Lower leg skin (tissue), 4 donors: ENCODE measurements around the gene TMEM212. TPM values are rescaled to one million over a fixed set of nuclear protein-coding genes. Genes with fewer than 3 reads are reported as not detected.
"Not testable (repeated sequence)": the region's sequence is repeated elsewhere in the genome, so short reads cannot be mapped to it uniquely, and the experiment has no call there.

Experiments used
- DNase-seq, 2 donors: peaks; one replicate each; pipeline ENCODE4 v3.0.0-alpha.2; 2019; ENCODE audit warnings: low spot score in 2 of 2
- H3K4me3 ChIP-seq: fragments of 200-600 bp; sonication (generic); 2 replicates; pipeline ENCODE4 v1.5.1; 2017; ENCODE audit warnings: mild to moderate bottlenecking, low read depth; ENCODE audit not compliant: poor library complexity, severe bottlenecking
- POLR2A ChIP-seq, 2 donors: fragments of 450-650 bp; IDR thresholded peaks; one replicate each; pipeline ENCODE4 v1.6.1; 2016 to 2017; ENCODE audit warnings: antibody characterized with exemption in 2 of 2, mild to moderate bottlenecking in 1 of 2, moderate library complexity in 1 of 2
- WGBS, 2 donors: methylation state at CpG; one replicate each; pipeline ENCODE4 v1.1.5; 2018; 5-methylcytosine and 5-hydroxymethylcytosine counted together
- intact Hi-C: fragments of 100-400 bp; cut with DNase I; formaldehyde crosslinking; loops from one replicate; pipeline ENCODE4 v1.15.0; 2023; ENCODE audit warnings: low total_unique reads
- total RNA-seq, 4 donors: library from RNA; depleted of rRNA; stranded (reverse); fragments of >200 nt; gene quantifications; one replicate each; pipeline ENCODE4 v1.1.0, GENCODE V29; 2016
- TF ChIP-seq, protein P1 (sequence below), 3 donors: fragments of 450-650 bp; IDR thresholded peaks; one replicate each; pipeline ENCODE4 v1.5.1; 2016; ENCODE audit warnings: antibody characterized with exemption in 3 of 3, mild to moderate bottlenecking in 3 of 3, moderate library complexity in 2 of 3

The TMEM212 gene
- total RNA-seq, 4 donors from 2014 or later: not detected

DNA sequence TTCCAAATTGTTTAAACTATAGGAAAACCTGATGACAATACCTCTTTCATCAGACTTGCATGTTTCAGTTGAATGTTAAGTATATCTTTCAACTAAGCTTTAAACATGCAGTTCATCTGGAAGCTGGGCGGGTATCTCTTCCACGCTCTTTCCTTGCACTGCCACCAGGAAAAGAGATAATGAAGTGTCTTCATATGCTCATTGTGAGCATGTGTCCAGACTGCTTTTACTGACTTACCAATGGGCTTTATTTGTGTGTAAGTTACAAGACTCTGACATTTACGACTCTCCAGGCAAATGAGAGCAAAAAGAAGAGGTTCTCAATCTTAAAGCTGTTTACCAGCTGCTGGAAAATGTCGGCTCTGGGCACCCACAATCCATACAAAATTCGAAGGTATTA, 52.8 kb downstream of the TMEM212 start:
- intact Hi-C loops: no loop called here
- no peak overlapping the region for H3K4me3 ChIP-seq
- 83 to 87% methylated on average over 5 of the region's 5 CpGs for WGBS, 2 donors
- no peak for DNase-seq
- TF ChIP-seq, protein P1, sequence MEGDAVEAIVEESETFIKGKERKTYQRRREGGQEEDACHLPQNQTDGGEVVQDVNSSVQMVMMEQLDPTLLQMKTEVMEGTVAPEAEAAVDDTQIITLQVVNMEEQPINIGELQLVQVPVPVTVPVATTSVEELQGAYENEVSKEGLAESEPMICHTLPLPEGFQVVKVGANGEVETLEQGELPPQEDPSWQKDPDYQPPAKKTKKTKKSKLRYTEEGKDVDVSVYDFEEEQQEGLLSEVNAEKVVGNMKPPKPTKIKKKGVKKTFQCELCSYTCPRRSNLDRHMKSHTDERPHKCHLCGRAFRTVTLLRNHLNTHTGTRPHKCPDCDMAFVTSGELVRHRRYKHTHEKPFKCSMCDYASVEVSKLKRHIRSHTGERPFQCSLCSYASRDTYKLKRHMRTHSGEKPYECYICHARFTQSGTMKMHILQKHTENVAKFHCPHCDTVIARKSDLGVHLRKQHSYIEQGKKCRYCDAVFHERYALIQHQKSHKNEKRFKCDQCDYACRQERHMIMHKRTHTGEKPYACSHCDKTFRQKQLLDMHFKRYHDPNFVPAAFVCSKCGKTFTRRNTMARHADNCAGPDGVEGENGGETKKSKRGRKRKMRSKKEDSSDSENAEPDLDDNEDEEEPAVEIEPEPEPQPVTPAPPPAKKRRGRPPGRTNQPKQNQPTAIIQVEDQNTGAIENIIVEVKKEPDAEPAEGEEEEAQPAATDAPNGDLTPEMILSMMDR (IDR thresholded peaks at IDR 0.05): no peak
- no peak for TF ChIP-seq POLR2A (IDR thresholded peaks at IDR 0.05)

DNA sequence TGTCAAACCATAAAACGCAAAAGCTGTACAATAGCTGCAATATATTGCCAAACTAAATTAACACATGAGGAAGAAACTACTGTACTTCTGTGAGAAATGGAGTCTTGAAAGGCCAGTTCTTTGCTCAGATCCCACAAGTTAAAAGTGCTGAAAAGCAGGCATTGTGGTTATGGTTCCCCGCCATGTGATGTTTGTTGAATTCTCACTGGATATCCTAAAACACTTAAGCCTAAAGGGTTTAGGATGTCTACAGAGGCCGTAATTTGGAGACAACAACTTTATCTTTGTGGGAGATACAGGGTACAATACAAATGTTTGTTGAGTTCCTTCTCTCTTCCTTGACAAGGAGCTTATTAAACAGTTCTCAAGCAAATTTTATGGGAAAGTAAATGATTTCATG, 53.2 kb downstream of the TMEM212 start:
- WGBS, 2 donors: 88 to 90% methylated on average over 3 of the region's 3 CpGs
- no peak for DNase-seq
- TF ChIP-seq POLR2A (IDR thresholded peaks at IDR 0.05): no peak
- TF ChIP-seq, protein P1 (IDR thresholded peaks at IDR 0.05): no peak
- H3K4me3 ChIP-seq: no peak overlapping the region
- intact Hi-C loops: no loop called here

DNA sequence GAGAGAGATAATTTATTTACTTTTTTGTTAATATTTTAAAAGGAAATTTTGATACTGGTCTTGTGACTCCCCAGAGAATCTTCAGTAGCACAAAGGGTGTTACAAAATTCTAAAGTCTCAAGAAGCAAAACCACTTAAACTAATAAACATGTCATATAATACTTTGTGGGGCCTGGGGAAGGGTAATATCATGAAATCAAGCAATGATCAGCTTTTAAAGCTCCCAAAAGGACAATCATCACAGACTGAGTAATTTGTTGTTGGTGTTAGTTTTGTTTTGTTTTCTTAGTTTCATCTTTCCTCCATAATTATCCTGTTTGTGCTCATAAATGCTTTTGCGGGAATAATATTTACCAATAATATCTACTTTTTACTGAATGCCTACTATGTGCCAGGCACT, 55.0 kb downstream of the TMEM212 start:
- intact Hi-C loops: no loop called here
- TF ChIP-seq, protein P1 (IDR thresholded peaks at IDR 0.05): no peak
- TF ChIP-seq POLR2A (IDR thresholded peaks at IDR 0.05): no peak
- H3K4me3 ChIP-seq: no peak overlapping the region
- DNase-seq: no peak
- 88 to 95% methylated on average over 1 of the region's 1 CpG for WGBS, 2 donors

DNA sequence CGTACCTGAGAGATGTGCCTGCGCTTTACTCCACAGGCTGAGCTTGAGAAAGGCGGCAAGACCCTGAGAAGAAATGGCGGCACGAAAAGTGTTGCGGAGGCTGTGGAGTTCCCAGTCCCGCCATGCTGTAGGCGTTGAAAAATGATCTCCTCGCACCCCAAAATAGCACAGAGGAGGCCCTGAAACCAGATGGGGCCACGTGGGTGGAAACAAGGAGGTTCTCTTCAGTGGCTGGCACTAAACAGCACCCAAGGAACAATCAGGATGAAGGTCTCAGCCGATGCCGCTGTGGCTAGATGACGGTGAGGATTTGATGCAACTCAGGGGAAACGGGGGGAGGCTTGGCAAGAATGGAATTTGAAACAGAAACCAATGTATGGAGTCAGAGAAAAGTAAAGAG, 57.3 kb downstream of the TMEM212 start:
- TF ChIP-seq POLR2A (IDR thresholded peaks at IDR 0.05): no peak
- TF ChIP-seq, protein P1 (IDR thresholded peaks at IDR 0.05): no peak
- WGBS, 2 donors: 89 to 93% methylated on average over 14 of the region's 14 CpGs
- no peak overlapping the region for H3K4me3 ChIP-seq
- DNase-seq: no peak
- intact Hi-C loops: no loop called here

DNA sequence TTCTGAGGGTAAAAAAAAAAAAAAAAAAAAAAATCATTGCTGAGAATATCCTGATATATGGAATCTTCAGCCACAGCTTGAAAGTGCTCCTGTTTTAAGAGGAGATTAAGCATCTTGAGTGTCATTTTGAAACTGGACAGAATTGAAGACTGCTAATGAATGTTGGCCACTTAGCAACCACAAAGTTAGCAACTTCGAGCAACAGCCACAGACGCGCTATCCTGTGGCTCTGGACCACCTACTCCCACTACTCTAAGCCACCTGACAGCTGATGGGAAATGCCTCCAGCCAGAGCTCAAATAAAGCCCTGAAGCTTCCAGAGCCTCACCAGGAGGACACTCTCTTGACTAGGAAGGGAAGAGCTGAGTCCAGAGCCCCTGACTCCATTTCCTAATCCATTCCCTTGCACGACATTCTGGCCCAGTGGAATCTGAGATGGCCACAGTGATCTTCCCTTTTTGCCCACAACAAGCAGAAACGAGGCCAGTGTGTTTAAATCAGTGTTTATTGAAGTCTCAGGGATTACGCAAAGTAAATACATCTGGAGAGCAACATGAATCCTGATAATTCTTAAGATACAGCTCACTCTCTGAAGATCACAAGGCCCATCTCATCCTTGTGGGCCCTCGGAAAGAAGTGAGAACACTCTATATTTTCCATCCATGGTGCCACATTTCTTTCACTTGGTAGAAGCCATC, 58.6 kb downstream of the TMEM212 start:
- TF ChIP-seq, protein P1 (IDR thresholded peaks at IDR 0.05): no peak
- no peak for TF ChIP-seq POLR2A (IDR thresholded peaks at IDR 0.05)
- DNase-seq: no peak
- H3K4me3 ChIP-seq: no peak overlapping the region
- 84 to 88% methylated on average over 7 of the region's 7 CpGs for WGBS, 2 donors
- intact Hi-C loops: no loop called here

DNA sequence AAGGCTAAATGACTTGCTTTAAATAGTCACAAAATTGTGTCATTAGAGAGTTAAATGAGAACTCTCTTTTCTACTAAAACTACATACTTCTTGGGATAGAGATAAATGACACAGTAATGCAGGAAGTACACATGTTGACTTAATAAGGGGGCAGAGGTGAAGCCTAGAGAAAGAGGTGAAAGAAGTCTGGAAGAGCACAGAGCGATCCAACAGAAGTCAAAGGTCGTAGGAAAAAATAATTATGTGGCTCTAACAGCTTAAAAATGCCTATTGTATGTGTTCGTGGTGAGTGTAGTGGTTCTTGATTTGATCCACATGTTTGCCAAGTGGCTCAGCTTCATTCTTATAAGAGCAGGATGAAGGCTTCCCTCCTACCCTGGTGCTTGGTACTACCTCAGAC, 61.7 kb downstream of the TMEM212 start:
- H3K4me3 ChIP-seq: no peak overlapping the region
- DNase-seq: no peak
- intact Hi-C loops: no loop called here
- WGBS, 2 donors: 64 to 71% methylated on average over 3 of the region's 3 CpGs
- TF ChIP-seq, protein P1 (IDR thresholded peaks at IDR 0.05): no peak
- no peak for TF ChIP-seq POLR2A (IDR thresholded peaks at IDR 0.05)

DNA sequence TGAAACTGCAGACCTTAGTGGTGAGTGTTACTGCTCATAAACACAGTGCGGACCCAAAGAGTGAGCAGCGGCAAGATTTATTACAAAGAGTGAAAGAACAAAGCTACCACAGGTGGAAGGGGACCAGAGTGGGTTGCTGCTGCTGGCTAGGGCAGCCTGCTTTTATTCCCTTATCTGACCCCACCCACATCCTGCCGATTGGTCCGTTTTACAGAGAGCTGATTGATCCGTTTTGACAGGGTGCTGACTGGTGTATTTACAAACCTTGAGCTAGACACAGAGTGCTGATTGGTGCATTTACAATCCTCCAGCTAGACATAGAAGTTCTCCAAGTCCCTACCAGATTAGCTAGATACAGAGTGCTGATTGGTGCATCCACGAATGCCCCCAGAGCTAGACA, 63.4 kb downstream of the TMEM212 start:
- intact Hi-C loops, DNase-seq, H3K4me3 ChIP-seq: not testable (repeated sequence)
- 89 to 91% methylated on average over 6 of the region's 6 CpGs for WGBS, 2 donors
